GM12878 (cell line): ENCODE measurements around the gene EXOC4. TPM values are rescaled to one million over a fixed set of nuclear protein-coding genes. Genes with fewer than 3 reads are reported as not detected.

Experiments
- ATAC-seq: fragments of 200-7000 bp; cut with Tn5 transposase; 3 replicates; pipeline ENCODE4 v1.9.1; 2020; ENCODE audit warnings: mild to moderate bottlenecking, moderate library complexity
- BruUV-seq: library from RNA; stranded (reverse); fragments of 400-500 nt; replicated peaks from 2 replicates; lab custom pipeline; 2021; lab: Mats Ljungman, UMichigan
- CTCF ChIA-PET: fragments of 300-600 bp; sonication (Branson Sonifier 250); formaldehyde crosslinking; extraction: SDS; loops from one replicate; lab custom pipeline; 2021; ENCODE audit warnings: inconsistent platforms; lab: Yijun Ruan, JAX
- POLR2A ChIA-PET: fragments of 350-600 bp; formaldehyde crosslinking; extraction: SDS; loops from one replicate; lab custom pipeline; 2021; ENCODE audit warnings: inconsistent platforms; lab: Charles Lee
- RAD21 ChIA-PET: fragments of 300-600 bp; sonication (Branson Sonifier 250); formaldehyde crosslinking; loops from one replicate; lab custom pipeline; 2023; ENCODE audit warnings: antibody characterized with exemption; ENCODE audit not compliant: unreplicated experiment; lab: Charles Lee
- SMC1A ChIA-PET: fragments of 300-600 bp; sonication (Branson Sonifier 250); formaldehyde crosslinking; loops from one replicate; lab custom pipeline; 2023; ENCODE audit not compliant: unreplicated experiment, uncharacterized antibody; lab: Charles Lee
- DNase-seq: peaks from one replicate; pipeline ENCODE4 v3.0.0-alpha.2; 2011; ENCODE audit warnings: low read depth, low spot score
- FAIRE-seq: peaks from 3 replicates; lab custom pipeline; 2011; peaks lifted over from hg19 to GRCh38; lab: Jason Lieb, UNC
- H2AFZ ChIP-seq: 2 replicates; pipeline ENCODE4 v1.6.0; 2011; ENCODE audit warnings: low read depth, low read length, control low read depth; ENCODE audit not compliant: control insufficient read depth
- H3K27ac ChIP-seq: 2 replicates; pipeline ENCODE4 v1.5.1; 2011; ENCODE audit warnings: control low read depth; ENCODE audit not compliant: control insufficient read depth, insufficient read depth
- H3K27me3 ChIP-seq, 2 experiments: replicated peaks in 1 of 2; 2 replicates each; pipeline versions ENCODE4 v1.6.0 to v1.6.1; 2011; ENCODE audit warnings: low read length in 1 of 2; ENCODE audit not compliant: control insufficient read depth in 2 of 2, insufficient read depth in 2 of 2
- H3K36me3 ChIP-seq, 2 experiments: 2 replicates each; pipeline ENCODE4 v1.5.1; 2011; ENCODE audit warnings: low read length in 1 of 2; ENCODE audit not compliant: control insufficient read depth in 2 of 2, insufficient read depth in 2 of 2
- H3K4me1 ChIP-seq: 2 replicates; pipeline ENCODE4 v1.6.1; 2011; ENCODE audit warnings: mild to moderate bottlenecking, low read length, moderate library complexity, mixed read lengths; ENCODE audit not compliant: control insufficient read depth, insufficient read depth
- H3K4me2 ChIP-seq: 2 replicates; pipeline ENCODE4 v1.6.0; 2011; ENCODE audit warnings: control low read depth; ENCODE audit not compliant: control insufficient read depth, insufficient read depth
- H3K4me3 ChIP-seq: fragments of 200-600 bp; sonication (generic); 2 replicates; pipeline ENCODE4 v1.5.1; 2016
- H3K79me2 ChIP-seq: 2 replicates; pipeline ENCODE4 v1.6.0; 2011; ENCODE audit warnings: low read length; ENCODE audit not compliant: control insufficient read depth, insufficient read depth
- H3K9ac ChIP-seq: 2 replicates; pipeline ENCODE4 v1.8.0; 2011; ENCODE audit warnings: low read length, control low read depth, mixed read lengths; ENCODE audit not compliant: control insufficient read depth, insufficient read depth
- H3K9me3 ChIP-seq: replicated peaks from 3 replicates; pipeline ENCODE4 v1.5.1; 2011; ENCODE audit warnings: mild to moderate bottlenecking, low read length; ENCODE audit not compliant: control insufficient read depth, insufficient read depth
- H4K20me1 ChIP-seq: 2 replicates; pipeline ENCODE4 v1.6.0; 2011; ENCODE audit not compliant: control insufficient read depth, insufficient read depth
- DPF2 ChIP-seq: fragments of 450-650 bp; IDR thresholded peaks from 2 replicates; pipeline ENCODE4 v1.6.1; 2017; ENCODE audit warnings: mild to moderate bottlenecking
- RELA ChIP-seq: fragments of 450-650 bp; IDR thresholded peaks from 2 replicates; pipeline ENCODE4 v1.8.0; 2014; ENCODE audit warnings: borderline replicate concordance; ENCODE audit not compliant: partially characterized antibody
- SIX5 ChIP-seq: IDR thresholded peaks from 2 replicates; pipeline ENCODE4 v1.6.1; 2011; ENCODE audit warnings: mild to moderate bottlenecking, low read depth, low read length, moderate library complexity; ENCODE audit not compliant: severe bottlenecking
- SKIL ChIP-seq: fragments of 450-650 bp; IDR thresholded peaks from 2 replicates; pipeline ENCODE4 v1.6.1; 2017; ENCODE audit warnings: mild to moderate bottlenecking, low read depth, inconsistent platforms; ENCODE audit not compliant: poor library complexity, severe bottlenecking
- SP1 ChIP-seq: IDR thresholded peaks from one replicate; pipeline ENCODE4 v1.6.1; 2011; ENCODE audit warnings: low read depth, low read length
- SREBF2 ChIP-seq: IDR thresholded peaks from 2 replicates; pipeline ENCODE4 v1.6.1; 2012; ENCODE audit warnings: mild to moderate bottlenecking, low read length
- ZZZ3 ChIP-seq: IDR thresholded peaks from 2 replicates; pipeline ENCODE4 v1.6.1; 2011; ENCODE audit warnings: low read depth; ENCODE audit not compliant: control insufficient read depth, insufficient read length
- WGBS: methylation state at CpG from one replicate; pipeline ENCODE4 v1.1.6; 2016; ENCODE audit warnings: low lambda C conversion rate; ENCODE audit not compliant: insufficient replicate concordance, insufficient coverage; ENCODE audit errors: missing lambda C conversion rate; 5-methylcytosine and 5-hydroxymethylcytosine counted together
- in situ Hi-C: fragments of 300-500 bp; cut with MboI; formaldehyde crosslinking; loops from 9 replicates; pipeline ENCODE4 v1.14.3; 2018; ENCODE audit warnings: mixed read lengths
- intact Hi-C: fragments of 100-400 bp; cut with micrococcal nuclease; formaldehyde crosslinking; loops from one replicate; pipeline ENCODE4 v1.14.2; 2022; ENCODE audit not compliant: unreplicated experiment
- polyA plus RNA-seq, 11 experiments: library from polyadenylated mRNA; depleted of rRNA in 4 of 11; unstranded in 6 of 11; stranded (reverse) in 5 of 11; fragments of >200 nt; fragmentation: Nextera tagmentation in 4 of 11; fragmentation: Illumina TruSeq in 1 of 11; extraction: Ambion mirVana in 4 of 11; extraction: Trizol in 1 of 11; gene quantifications; 1 replicate in 1 of 11; 2 replicates in 10 of 11; pipeline versions ENCODE4 v1.2.1 to v1.2.3, GENCODE V29; 2011 to 2016; ENCODE audit warnings: inconsistent platforms in 2 of 11, missing spikeins in 2 of 11, low read depth in 1 of 11
- total RNA-seq, 4 experiments: library from RNA; depleted of rRNA in 3 of 4; stranded (reverse); fragments of >200 nt in 3 of 4; fragmentation: Illumina TruSeq in 1 of 4; extraction: Trizol in 1 of 4; gene quantifications; 2 replicates each; pipeline versions ENCODE4 v1.2.1 to v1.2.3, GENCODE V29; 2013 to 2021
- TF ChIP-seq, protein P1 (sequence below): fragments of 450-650 bp; IDR thresholded peaks from 2 replicates; pipeline ENCODE4 v1.6.1; 2017; ENCODE audit warnings: mild to moderate bottlenecking, moderate library complexity

The EXOC4 gene
- total and polyA plus RNA-seq, 10 of the 15 experiments (the other 5 are each of a cell fraction or from before 2014, with no cell fraction given): 13.2 to 44.5 (median 29.6) TPM

DNA sequence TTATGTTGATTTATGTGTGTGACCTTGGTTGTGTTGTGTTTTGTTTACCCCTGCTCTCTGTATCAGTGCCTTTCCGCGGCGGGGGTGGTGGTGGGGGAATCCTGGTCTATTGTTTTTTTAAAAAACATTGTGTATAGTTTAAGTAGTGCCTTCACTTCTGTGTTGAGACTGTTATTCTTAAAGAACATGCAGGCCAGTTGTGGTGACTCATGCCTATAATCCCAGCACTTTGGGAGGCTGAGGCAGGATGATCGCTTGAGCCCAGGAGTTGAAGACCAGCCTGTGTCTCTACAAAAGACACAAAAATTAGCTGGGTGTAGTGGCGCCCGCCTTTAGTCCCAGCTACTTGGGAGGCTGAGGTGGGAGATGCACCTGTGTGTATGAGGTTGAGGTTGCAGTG, 445.2 kb downstream of the EXOC4 start (continued):
- TF ChIP-seq SKIL (no peak), SP1 (no peak), RELA (no peak), SIX5 (no peak), SREBF2 (no peak)
- TF ChIP-seq, protein P1, sequence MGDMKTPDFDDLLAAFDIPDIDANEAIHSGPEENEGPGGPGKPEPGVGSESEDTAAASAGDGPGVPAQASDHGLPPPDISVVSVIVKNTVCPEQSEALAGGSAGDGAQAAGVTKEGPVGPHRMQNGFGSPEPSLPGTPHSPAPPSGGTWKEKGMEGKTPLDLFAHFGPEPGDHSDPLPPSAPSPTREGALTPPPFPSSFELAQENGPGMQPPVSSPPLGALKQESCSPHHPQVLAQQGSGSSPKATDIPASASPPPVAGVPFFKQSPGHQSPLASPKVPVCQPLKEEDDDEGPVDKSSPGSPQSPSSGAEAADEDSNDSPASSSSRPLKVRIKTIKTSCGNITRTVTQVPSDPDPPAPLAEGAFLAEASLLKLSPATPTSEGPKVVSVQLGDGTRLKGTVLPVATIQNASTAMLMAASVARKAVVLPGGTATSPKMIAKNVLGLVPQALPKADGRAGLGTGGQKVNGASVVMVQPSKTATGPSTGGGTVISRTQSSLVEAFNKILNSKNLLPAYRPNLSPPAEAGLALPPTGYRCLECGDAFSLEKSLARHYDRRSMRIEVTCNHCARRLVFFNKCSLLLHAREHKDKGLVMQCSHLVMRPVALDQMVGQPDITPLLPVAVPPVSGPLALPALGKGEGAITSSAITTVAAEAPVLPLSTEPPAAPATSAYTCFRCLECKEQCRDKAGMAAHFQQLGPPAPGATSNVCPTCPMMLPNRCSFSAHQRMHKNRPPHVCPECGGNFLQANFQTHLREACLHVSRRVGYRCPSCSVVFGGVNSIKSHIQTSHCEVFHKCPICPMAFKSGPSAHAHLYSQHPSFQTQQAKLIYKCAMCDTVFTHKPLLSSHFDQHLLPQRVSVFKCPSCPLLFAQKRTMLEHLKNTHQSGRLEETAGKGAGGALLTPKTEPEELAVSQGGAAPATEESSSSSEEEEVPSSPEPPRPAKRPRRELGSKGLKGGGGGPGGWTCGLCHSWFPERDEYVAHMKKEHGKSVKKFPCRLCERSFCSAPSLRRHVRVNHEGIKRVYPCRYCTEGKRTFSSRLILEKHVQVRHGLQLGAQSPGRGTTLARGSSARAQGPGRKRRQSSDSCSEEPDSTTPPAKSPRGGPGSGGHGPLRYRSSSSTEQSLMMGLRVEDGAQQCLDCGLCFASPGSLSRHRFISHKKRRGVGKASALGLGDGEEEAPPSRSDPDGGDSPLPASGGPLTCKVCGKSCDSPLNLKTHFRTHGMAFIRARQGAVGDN: no peak

DNA sequence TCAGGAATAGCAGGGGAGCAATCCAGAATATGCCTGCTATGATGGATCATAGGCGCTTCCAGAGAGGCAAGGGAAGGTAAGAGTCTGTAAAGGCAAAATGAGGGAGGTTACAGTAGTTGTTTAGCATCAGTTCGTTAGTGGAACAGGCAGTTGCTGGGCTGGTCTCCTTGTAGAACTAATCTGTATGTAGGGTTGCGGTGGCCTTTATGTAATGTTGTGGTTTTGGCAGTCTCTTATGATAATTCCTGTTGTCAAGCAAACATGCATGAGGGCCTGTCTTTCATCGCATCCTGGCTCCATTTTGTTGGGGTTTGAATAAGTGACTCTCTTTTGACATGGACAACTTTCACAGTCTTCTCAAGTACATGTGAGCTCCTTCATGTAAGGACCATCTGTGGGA, 446.5 kb downstream of the EXOC4 start:
- no peaks in the 10 kb centered on the region for H3K4me1 ChIP-seq
- no peaks in the 10 kb centered on the region for H3K79me2 ChIP-seq
- FAIRE-seq (no peak), DNase-seq (no peak), ATAC-seq (no peak)
- no TSS peak for BruUV-seq
- 82% methylated on average over 4 of the region's 4 CpGs for WGBS
- SMC1A ChIA-PET: no interaction called here
- H3K4me3 ChIP-seq: no peak overlapping the region
- CTCF ChIA-PET: no interaction called here
- H3K9me3 ChIP-seq: no peaks in the 10 kb centered on the region
- intact Hi-C loops: no loop called here
- H4K20me1 ChIP-seq: no peaks in the 10 kb centered on the region
- in situ Hi-C loops: no loop called here
- TF ChIP-seq ZZZ3: no peak
- no peak for TF ChIP-seq DPF2
- RAD21 ChIA-PET: no interaction called here
- H3K4me2 ChIP-seq: no peak overlapping the region
- H3K27me3 ChIP-seq: no peaks in the 10 kb centered on the region
- no peaks in the 10 kb centered on the region for H3K36me3 ChIP-seq
- H3K27ac ChIP-seq: no peak overlapping the region
- POLR2A ChIA-PET: no interaction called here
- H2AFZ ChIP-seq: no peak overlapping the region
- H3K9ac ChIP-seq: no peak overlapping the region
